ENCODE results near the gene TMBIM1.
"Not testable (repeated sequence)": the region's sequence is repeated elsewhere in the genome, so short reads cannot be mapped to it uniquely, and the experiment has no call there.

Gene TMBIM1

GRCh38 chr2:218325566-218326160, 33.4 kb upstream of the TMBIM1 start:
- FAIRE-seq (no peak), DNase-seq (ENCODE audit: insufficient read length, low spot score) (no peak)
- no peak for TF ChIP-seq POLR2A (IDR thresholded peaks at IDR 0.05; ENCODE audit: low read depth, low read length)

GRCh38 chr2:218323526-218324472, 31.5 kb upstream of the TMBIM1 start:
- TF ChIP-seq POLR2A (IDR thresholded peaks at IDR 0.05; ENCODE audit: low read depth, low read length) = no peak
- no peak for FAIRE-seq
- DNase-seq (ENCODE audit: insufficient read length, low spot score) = peak; percentile 35

GRCh38 chr2:218322768-218323525, 30.6 kb upstream of the TMBIM1 start:
- no peak for FAIRE-seq
- peak; percentile 20; the same call in 1 of the 2 replicates for TF ChIP-seq POLR2A (IDR thresholded peaks at IDR 0.05; ENCODE audit: low read depth, low read length)
- DNase-seq (ENCODE audit: insufficient read length, low spot score) = peak; percentile 80

- DNase-seq (ENCODE audit: insufficient read length, low spot score) (no peak), FAIRE-seq (no peak)
- TF ChIP-seq POLR2A (IDR thresholded peaks at IDR 0.05; ENCODE audit: low read depth, low read length) = no peak
Observed at GRCh38 chr2:218320704-218321336, 28.5 kb upstream of the TMBIM1 start.

- DNase-seq (ENCODE audit: insufficient read length, low spot score) (no peak), FAIRE-seq (no peak)
- TF ChIP-seq POLR2A (IDR thresholded peaks at IDR 0.05; ENCODE audit: low read depth, low read length) = no peak
Observed at GRCh38 chr2:218319813-218320365, 27.6 kb upstream of the TMBIM1 start.

- no peak for FAIRE-seq
- no peak for TF ChIP-seq POLR2A (IDR thresholded peaks at IDR 0.05; ENCODE audit: low read depth, low read length)
- no peak for DNase-seq (ENCODE audit: insufficient read length, low spot score)
Observed at GRCh38 chr2:218318241-218318640, 25.9 kb upstream of the TMBIM1 start.

- no peak for FAIRE-seq
- no peak for TF ChIP-seq POLR2A (IDR thresholded peaks at IDR 0.05; ENCODE audit: low read depth, low read length)
Observed at GRCh38 chr2:218317835-218318234, 25.5 kb upstream of the TMBIM1 start.

GRCh38 chr2:218317303-218317630, 25.0 kb upstream of the TMBIM1 start:
- DNase-seq (ENCODE audit: insufficient read length, low spot score) (no peak), FAIRE-seq (no peak)
- no peak for TF ChIP-seq POLR2A (IDR thresholded peaks at IDR 0.05; ENCODE audit: low read depth, low read length)

More at GRCh38 chr2:218317835-218318234, 25.5 kb upstream of the TMBIM1 start:
- no peak for DNase-seq (ENCODE audit: insufficient read length, low spot score)

- TF ChIP-seq POLR2A (IDR thresholded peaks at IDR 0.05; ENCODE audit: low read depth, low read length) = no peak
- DNase-seq (ENCODE audit: insufficient read length, low spot score) (no peak), FAIRE-seq (no peak)
Observed at GRCh38 chr2:218315397-218315796, 23.1 kb upstream of the TMBIM1 start.

GRCh38 chr2:218314764-218315163, 22.5 kb upstream of the TMBIM1 start:
- not testable (repeated sequence) for FAIRE-seq; DNase-seq (ENCODE audit: insufficient read length, low spot score)

GRCh38 chr2:218313356-218313755, 21.1 kb upstream of the TMBIM1 start:
- DNase-seq (ENCODE audit: insufficient read length, low spot score) (no peak), FAIRE-seq (no peak)
- TF ChIP-seq POLR2A (IDR thresholded peaks at IDR 0.05; ENCODE audit: low read depth, low read length) = no peak

GRCh38 chr2:218312267-218312756, 20.0 kb upstream of the TMBIM1 start:
- no peak for FAIRE-seq
- no peak for TF ChIP-seq POLR2A (IDR thresholded peaks at IDR 0.05; ENCODE audit: low read depth, low read length)

GRCh38 chr2:218311541-218312266, 19.4 kb upstream of the TMBIM1 start:
- DNase-seq (ENCODE audit: insufficient read length, low spot score) = not testable (repeated sequence)

More at GRCh38 chr2:218312267-218312756, 20.0 kb upstream of the TMBIM1 start:
- no peak for DNase-seq (ENCODE audit: insufficient read length, low spot score)

More at GRCh38 chr2:218311541-218312266, 19.4 kb upstream of the TMBIM1 start:
- not testable (repeated sequence) for FAIRE-seq
